ENCODE data around the gene SLC25A21. TPM values are rescaled to one million over a fixed set of nuclear protein-coding genes. Genes with fewer than 3 reads are reported as not detected.
"Not testable (repeated sequence)": the region's sequence is repeated elsewhere in the genome, so short reads cannot be mapped to it uniquely, and the experiment has no call there.

Gene SLC25A21
- total and polyA plus RNA-seq, 10 of the 15 experiments (the other 5 are each of a cell fraction or from before 2014, with no cell fraction given): 0.06 to 0.72 (median 0.17) TPM; not detected in 3

DNA sequence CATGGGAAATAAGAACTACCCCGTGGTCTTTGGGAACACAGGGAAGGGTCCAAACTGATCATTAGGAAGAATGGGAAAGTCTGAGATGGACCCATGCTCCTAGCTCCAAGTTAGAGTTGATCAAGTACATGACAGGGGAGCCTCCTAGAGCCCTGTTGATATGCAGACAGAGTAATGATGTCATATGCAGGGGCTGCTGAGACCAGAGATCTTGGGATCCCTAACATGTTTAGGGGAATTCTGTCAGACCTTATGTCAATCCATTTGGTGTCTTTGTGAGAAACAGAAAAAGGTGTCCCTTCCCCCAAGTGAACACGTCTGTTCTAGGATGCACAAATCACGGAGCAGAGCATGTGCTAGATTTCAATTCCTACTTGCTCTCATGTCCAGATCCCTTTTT, 6.6 kb downstream of the SLC25A21 start (continued):
- TF ChIP-seq MYB (IDR thresholded peaks at IDR 0.05; ENCODE audit: borderline replicate concordance, low read depth, low read length) (no peak), NR2C1 (IDR thresholded peaks at IDR 0.05) (no peak), NRF1 (conservative IDR thresholded peaks at IDR 0.05; ENCODE audit: low read depth, low read length) (no peak), ASH2L (IDR thresholded peaks at IDR 0.05; ENCODE audit: borderline replicate concordance, low read depth) (no peak), HDAC6 (IDR thresholded peaks at IDR 0.05; ENCODE audit: unreplicated experiment) (no peak), BMI1 (IDR thresholded peaks at IDR 0.05; ENCODE audit: borderline replicate concordance) (no peak), NR2F1 (conservative IDR thresholded peaks at IDR 0.05) (no peak), STAT1 (conservative IDR thresholded peaks at IDR 0.05) (no peak), IRF4 (IDR thresholded peaks at IDR 0.05; ENCODE audit: low read depth, low read length) (no peak), HCFC1 (IDR thresholded peaks at IDR 0.05; ENCODE audit: low read length) (no peak)
- TF ChIP-seq, protein P1, sequence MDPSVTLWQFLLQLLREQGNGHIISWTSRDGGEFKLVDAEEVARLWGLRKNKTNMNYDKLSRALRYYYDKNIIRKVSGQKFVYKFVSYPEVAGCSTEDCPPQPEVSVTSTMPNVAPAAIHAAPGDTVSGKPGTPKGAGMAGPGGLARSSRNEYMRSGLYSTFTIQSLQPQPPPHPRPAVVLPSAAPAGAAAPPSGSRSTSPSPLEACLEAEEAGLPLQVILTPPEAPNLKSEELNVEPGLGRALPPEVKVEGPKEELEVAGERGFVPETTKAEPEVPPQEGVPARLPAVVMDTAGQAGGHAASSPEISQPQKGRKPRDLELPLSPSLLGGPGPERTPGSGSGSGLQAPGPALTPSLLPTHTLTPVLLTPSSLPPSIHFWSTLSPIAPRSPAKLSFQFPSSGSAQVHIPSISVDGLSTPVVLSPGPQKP (IDR thresholded peaks at IDR 0.05; ENCODE audit: low read depth, low read length): no peak
- TF ChIP-seq, protein P2, sequence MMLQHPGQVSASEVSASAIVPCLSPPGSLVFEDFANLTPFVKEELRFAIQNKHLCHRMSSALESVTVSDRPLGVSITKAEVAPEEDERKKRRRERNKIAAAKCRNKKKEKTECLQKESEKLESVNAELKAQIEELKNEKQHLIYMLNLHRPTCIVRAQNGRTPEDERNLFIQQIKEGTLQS (IDR thresholded peaks at IDR 0.05; ENCODE audit: borderline replicate concordance, extremely low read depth, low read depth, low read length): no peak
- TF ChIP-seq, protein P3, sequence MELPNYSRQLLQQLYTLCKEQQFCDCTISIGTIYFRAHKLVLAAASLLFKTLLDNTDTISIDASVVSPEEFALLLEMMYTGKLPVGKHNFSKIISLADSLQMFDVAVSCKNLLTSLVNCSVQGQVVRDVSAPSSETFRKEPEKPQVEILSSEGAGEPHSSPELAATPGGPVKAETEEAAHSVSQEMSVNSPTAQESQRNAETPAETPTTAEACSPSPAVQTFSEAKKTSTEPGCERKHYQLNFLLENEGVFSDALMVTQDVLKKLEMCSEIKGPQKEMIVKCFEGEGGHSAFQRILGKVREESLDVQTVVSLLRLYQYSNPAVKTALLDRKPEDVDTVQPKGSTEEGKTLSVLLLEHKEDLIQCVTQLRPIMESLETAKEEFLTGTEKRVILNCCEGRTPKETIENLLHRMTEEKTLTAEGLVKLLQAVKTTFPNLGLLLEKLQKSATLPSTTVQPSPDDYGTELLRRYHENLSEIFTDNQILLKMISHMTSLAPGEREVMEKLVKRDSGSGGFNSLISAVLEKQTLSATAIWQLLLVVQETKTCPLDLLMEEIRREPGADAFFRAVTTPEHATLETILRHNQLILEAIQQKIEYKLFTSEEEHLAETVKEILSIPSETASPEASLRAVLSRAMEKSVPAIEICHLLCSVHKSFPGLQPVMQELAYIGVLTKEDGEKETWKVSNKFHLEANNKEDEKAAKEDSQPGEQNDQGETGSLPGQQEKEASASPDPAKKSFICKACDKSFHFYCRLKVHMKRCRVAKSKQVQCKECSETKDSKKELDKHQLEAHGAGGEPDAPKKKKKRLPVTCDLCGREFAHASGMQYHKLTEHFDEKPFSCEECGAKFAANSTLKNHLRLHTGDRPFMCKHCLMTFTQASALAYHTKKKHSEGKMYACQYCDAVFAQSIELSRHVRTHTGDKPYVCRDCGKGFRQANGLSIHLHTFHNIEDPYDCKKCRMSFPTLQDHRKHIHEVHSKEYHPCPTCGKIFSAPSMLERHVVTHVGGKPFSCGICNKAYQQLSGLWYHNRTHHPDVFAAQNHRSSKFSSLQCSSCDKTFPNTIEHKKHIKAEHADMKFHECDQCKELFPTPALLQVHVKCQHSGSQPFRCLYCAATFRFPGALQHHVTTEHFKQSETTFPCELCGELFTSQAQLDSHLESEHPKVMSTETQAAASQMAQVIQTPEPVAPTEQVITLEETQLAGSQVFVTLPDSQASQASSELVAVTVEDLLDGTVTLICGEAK (IDR thresholded peaks at IDR 0.05; ENCODE audit: borderline replicate concordance): no peak

DNA sequence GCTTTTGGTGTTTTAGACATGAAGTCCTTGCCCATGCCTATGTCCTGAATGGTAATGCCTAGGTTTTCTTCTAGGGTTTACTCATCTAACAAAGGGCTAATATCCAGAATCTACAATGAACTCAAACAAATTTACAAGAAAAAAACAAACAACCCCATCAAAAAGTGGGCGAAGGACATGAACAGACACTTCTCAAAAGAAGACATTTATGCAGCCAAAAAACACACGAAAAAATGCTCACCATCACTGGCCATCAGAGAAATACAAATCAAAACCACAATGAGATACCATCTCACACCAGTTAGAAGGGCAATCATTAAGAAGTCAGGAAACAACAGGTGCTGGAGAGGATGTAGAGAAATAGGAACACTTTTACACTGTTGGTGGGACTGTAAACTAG, 10.1 kb downstream of the SLC25A21 start:
- H3K4me1 ChIP-seq (ENCODE audit: control insufficient read depth, insufficient read depth, low read length); DNase-seq (ENCODE audit: low read depth, low spot score); H3K9me3 ChIP-seq (replicated peaks; ENCODE audit: control insufficient read depth, insufficient read depth, low read length); H3K36me3 ChIP-seq (ENCODE audit: control insufficient read depth in 2 of 2, insufficient read depth in 2 of 2, low read length in 1 of 2); H3K27ac ChIP-seq (ENCODE audit: control insufficient read depth, insufficient read depth); POLR2A ChIA-PET; RAD21 ChIA-PET (ENCODE audit: unreplicated experiment); BruUV-seq (replicated peaks); H4K20me1 ChIP-seq (ENCODE audit: control insufficient read depth, insufficient read depth); CTCF ChIA-PET; H3K79me2 ChIP-seq (ENCODE audit: control insufficient read depth, insufficient read depth, low read length); SMC1A ChIA-PET (ENCODE audit: uncharacterized antibody, unreplicated experiment); FAIRE-seq; H3K27me3 ChIP-seq (replicated peaks in 1 of 2; ENCODE audit: control insufficient read depth in 2 of 2, insufficient read depth in 2 of 2, low read length in 1 of 2); H2AFZ ChIP-seq (ENCODE audit: control insufficient read depth, low read depth, low read length); intact Hi-C loops (cut with micrococcal nuclease; ENCODE audit: unreplicated experiment); in situ Hi-C loops (cut with MboI); ATAC-seq; H3K4me2 ChIP-seq (ENCODE audit: control insufficient read depth, insufficient read depth); H3K4me3 ChIP-seq; H3K9ac ChIP-seq (ENCODE audit: control insufficient read depth, insufficient read depth, low read length): not testable (repeated sequence)
- no CpG with 5 or more reads among the region's 2 CpGs for WGBS (ENCODE audit: insufficient coverage, insufficient replicate concordance, low lambda C conversion rate, missing lambda C conversion rate)

All from GM12878 (cell line).